Activated T-helper 9 cell treated with anti-CD3 and anti-CD28 coated beads, Interleukin-2, amount 50 U/mL, for 16 hours (primary cell): ENCODE measurements around the gene ALKBH1.
"Not testable (repeated sequence)": the region's sequence is repeated elsewhere in the genome, so short reads cannot be mapped to it uniquely, and the experiment has no call there.

Experiments used
- DNase-seq: peaks from one replicate; pipeline ENCODE4 v3.0.0-alpha.2; 2020; ENCODE audit warnings: low read depth

Gene ALKBH1

GRCh38 chr14:77707724-77708408 is at the start of gene ALKBH1, which contains the start of gene SLIRP:
Gene ALKBH1 (minus strand): TSS chr14:77708023. CDS start chr14:77708004, 19 bp downstream.
Gene SLIRP (plus strand): TSS chr14:77708103. CDS start chr14:77708112, 9 bp downstream.
- DNase-seq, result peak; percentile 83

GRCh38 chr14:77752799-77753516 is 45.1 kb upstream of the ALKBH1 start:
- DNase-seq, result no peak

GRCh38 chr14:77752266-77752665 is 44.4 kb upstream of the ALKBH1 start:
- no peak for DNase-seq

GRCh38 chr14:77747425-77747824 is 39.6 kb upstream of the ALKBH1 start:
- DNase-seq, result not testable (repeated sequence)

GRCh38 chr14:77746064-77746702 is 38.4 kb upstream of the ALKBH1 start:
- DNase-seq, result no peak

GRCh38 chr14:77741438-77741837 is 33.6 kb upstream of the ALKBH1 start:
- DNase-seq, result no peak

GRCh38 chr14:77738559-77739250 is 30.9 kb upstream of the ALKBH1 start:
- peak; percentile 12 for DNase-seq

GRCh38 chr14:77730976-77731497 is 23.2 kb upstream of the ALKBH1 start:
- DNase-seq, result no peak

GRCh38 chr14:77722301-77722700 is 14.5 kb upstream of the ALKBH1 start:
- DNase-seq, result no peak

GRCh38 chr14:77721437-77721836 is 13.6 kb upstream of the ALKBH1 start:
- no peak for DNase-seq

GRCh38 chr14:77717608-77718305 is 9.9 kb upstream of the ALKBH1 start:
- no peak for DNase-seq

GRCh38 chr14:77714926-77715325 is 7.1 kb upstream of the ALKBH1 start:
- DNase-seq, result no peak

- no peak for DNase-seq
Observed at GRCh38 chr14:77710364-77710763, 2.5 kb upstream of the ALKBH1 start.

GRCh38 chr14:77709412-77709811 is 1.6 kb upstream of the ALKBH1 start:
- DNase-seq, result no peak

- DNase-seq, result no peak
Observed at GRCh38 chr14:77708749-77709148, 926 bp upstream of the ALKBH1 start.

GRCh38 chr14:77707355-77707723 is 484 bp downstream of the ALKBH1 start:
- DNase-seq, result no peak

- DNase-seq, result no peak
Observed at GRCh38 chr14:77691259-77691658, 16.6 kb downstream of the ALKBH1 start.

GRCh38 chr14:77682158-77682553 is 25.7 kb downstream of the ALKBH1 start:
- no peak for DNase-seq

GRCh38 chr14:77681196-77682157 is 26.3 kb downstream of the ALKBH1 start:
- DNase-seq, result no peak

- no peak for DNase-seq
Observed at GRCh38 chr14:77674931-77675330, 32.9 kb downstream of the ALKBH1 start.
